Iris pigment epithelial cell (primary cell): Measurements from ENCODE around the gene TBRG1.
A peak's percentile ranks its signal among the peaks of the same experiment; 100 is the strongest.

ENCODE experiments used
- DNase-seq: peaks from one replicate; pipeline ENCODE4 v3.0.0-alpha.2; 2011; ENCODE audit warnings: low read depth

The TBRG1 gene

DNA sequence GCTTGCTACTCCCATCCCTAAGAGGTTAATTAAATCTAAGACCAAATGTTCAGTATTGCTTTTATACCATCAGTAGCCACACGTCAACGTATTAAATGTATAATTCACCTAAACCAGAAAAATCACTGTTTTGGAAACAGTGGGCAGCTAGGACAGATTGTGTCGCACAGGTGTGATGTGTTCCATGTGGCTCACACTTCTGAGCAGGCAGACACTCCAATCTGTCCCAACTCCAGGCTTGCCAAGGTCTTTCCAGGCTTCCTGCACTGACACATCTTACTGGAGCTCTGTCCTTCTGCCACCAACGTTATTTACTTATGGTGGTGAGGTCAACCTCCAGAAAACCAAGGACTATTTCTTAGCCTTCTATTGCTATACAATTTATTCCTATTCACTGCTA lies 39.4 kb downstream of the TBRG1 start:
- no peak for DNase-seq

DNA sequence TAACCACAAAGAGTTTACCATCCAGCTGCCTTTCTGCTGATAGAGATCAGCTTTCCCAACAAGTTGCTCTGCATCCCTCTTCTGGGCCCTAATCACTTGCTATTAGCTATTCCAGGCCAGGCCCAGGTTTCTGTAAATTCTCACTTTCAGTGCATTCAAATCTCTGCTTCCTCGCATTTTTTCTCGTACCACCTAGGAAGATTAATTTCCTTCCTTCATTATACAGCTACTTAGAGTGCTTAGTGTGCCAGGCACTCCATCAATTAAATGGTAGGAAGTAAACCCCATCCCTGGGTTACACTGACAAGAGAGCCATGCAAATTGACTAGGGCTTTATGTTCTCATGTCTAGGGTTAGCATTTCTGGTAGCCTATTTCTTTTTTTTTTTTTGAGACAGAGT lies 41.2 kb downstream of the TBRG1 start:
- no peak for DNase-seq

DNA sequence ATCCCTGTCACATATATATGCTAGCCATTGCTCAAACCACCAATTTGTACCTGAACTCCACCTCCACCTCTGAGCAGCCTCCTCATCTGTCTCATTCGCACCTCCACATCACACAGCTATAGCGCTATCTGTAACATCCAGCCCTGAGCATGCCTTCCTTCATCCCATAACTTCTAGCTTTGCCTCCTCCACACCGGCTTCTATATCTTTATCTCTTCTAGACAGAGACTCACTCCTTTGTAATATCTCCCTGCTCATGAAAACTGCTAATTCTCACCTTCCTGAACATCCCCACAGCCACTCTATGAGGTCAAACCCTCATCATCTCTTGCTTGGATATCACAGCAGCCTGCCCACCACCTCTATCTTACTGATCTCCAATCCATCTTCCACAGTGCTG lies 44.9 kb downstream of the TBRG1 start:
- no peak for DNase-seq

DNA sequence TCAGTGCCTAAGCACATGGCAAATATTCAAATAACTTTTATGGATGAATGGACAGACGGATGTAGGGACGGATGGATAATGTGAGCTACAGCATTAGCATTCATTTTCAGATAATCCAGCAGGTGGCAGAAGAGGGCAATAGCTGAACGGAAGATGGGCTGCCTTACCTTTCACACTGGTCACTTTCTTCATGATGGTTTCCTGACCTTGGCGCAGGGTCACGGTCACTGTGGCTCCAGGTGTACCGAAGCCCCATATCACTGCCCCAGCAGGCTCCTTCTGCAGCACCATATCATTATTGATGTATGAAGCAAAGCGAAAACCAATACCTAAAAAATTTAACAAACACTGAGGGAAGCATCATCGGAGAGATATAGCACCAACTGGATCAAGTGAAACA lies 46.5 kb downstream of the TBRG1 start:
- peak; percentile 50 for DNase-seq

DNA sequence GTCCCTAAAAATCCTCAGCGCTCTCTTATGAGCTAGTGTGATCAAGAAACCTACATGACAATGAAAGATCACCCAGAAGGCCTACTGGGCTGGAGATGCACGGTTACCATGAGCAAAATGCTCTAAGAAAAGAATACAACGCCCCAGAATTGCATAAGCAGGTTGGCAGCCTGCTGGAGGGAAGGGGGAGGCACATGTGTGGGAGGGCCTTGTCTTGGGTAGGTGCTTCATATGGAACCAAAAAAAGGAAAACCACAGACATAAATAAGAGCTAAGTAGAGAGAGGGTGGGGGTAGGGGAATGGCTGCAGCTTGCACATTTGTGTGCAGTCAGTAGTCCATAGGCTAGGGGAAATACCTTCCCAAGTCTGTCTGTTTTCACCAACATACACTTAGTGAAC lies 48.1 kb downstream of the TBRG1 start:
- peak; percentile 5 for DNase-seq

DNA sequence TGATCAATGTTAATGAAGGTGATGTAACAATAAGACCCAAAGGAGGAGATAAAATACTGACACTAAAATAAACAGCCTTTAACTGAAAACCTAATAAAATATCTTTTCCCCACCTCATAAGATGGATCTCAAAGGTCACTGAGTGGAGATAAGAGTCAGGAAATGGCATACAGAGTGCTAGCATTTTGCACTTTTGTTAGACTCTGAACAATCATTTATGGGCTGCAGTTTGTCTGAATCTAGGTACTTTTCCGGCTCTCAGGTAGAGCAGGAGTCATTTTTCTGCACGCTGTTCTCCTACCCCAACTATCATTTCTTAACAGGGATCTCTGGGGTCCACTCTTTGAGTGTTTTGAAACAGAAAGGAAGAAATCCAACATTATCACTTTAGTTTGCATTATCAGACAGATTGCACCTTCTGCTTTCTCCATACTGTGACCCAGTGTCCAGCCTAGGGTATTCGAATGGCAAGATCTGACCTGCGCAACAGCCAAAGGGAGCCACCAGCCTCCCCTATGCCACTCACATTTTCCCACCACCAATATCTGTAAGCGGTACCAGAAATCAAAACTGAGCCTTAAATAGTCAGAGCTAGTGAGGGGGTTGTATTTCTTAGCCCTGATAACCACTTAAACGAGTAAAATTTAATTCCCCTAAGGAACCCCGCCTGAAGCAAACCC lies 50.0 kb downstream of the TBRG1 start:
- DNase-seq = no peak

DNA sequence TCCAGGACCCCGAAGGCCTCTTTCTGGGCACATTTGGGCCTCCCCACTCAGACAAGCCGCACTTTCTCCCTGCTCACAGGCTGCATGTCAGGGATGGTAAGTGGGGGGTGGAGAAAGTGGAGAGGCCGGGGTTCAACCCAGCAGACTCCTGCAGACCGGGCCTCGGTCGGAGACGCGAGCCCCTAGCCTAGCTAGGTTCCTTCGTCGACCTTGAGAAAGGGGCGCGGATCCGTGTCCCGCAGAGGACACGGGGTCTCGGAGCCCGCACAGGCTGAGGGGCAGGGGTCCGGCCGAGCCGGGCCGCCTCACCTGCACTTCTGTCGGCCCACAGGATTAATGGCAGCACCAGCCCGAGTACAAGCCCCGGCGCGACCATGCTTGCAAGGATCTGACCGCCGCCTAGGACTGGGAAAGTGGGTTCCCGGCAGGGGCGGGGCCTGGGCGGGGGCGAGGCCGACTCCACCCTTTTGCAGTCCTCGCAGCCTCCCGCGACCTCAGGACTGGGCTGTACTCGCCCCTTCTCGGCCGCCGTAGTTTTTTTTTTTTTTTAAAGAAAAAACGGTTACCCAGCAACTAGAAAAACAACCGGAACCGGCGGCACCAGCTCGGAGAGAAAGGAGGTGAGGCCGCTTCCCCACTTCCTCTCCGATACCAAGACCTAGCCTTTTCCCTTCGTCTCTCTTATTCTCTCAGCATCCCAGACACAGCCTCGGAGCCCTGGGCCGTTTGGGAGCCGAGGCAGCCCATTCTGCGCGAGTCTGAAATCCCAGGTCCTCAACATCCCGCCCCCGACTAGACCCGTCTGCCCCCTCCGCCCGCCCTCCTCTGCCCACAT lies 50.9 kb downstream of the TBRG1 start, which contains the start of the genes SIAE and SPA17:
TSS of gene SIAE (minus strand) at position 407 of the 835 bp plus-strand sequence. CDS start at position 376, 31 bp downstream.
TSS of gene SPA17 (plus strand) at position 572 of the 835 bp plus-strand sequence. CDS start 1,361 bp downstream, outside the sequence.
- peak; percentile 97 for DNase-seq

DNA sequence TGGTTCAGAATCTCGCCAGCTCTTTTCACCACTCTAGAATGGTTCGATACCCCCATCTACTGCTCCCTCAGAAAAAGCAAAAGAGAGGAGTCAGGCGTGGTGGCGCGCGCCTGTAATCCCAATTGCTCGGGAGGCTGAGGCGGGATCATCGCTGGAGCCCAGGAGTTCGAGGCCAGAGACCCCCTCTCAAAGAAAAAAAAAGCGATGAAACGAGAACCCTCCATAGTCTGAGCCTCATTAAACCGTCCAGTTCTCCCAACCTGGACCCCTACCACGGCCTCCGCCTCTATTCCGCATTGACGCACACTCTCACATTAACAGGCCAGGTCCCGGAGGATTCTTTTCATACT lies 51.5 kb downstream of the TBRG1 start:
- DNase-seq = no peak

DNA sequence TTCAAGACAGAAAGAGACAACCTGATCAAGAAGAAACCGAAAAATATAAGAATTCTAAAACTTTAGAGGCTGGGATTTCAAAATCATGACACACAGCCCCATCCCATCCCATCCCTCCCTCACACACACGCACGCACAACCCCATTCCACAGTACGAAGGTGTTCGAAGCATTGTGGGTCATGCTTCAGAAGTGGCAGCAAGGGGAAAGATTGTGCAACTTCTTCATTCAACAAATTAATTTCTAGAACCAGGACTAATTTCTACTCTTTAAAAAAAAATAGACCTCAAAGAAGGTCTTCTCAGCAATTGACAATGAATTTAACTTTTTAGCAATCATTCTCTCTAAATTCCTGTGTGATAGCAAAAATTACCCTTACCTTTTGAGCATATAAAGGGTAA lies 51.9 kb downstream of the TBRG1 start:
- no peak for DNase-seq

DNA sequence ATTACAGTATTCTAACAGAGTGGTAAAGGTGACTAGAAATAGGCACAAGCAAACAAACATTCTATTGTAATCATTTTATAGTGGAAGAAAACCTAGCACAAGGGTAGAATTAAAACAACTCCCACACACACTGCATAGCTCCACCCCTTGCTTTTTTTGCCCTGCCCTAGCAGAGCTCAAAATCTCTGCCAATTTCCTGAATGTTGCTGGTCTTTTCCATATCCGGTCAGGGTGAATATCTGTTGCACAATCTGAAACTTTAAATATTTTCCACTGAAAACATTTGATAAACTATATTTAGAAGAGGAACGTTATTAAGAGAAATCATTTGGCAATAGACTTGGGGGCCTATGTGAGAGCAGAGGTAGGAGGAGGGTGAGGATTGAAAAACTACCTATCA lies 53.7 kb downstream of the TBRG1 start:
- peak; percentile 81 for DNase-seq

DNA sequence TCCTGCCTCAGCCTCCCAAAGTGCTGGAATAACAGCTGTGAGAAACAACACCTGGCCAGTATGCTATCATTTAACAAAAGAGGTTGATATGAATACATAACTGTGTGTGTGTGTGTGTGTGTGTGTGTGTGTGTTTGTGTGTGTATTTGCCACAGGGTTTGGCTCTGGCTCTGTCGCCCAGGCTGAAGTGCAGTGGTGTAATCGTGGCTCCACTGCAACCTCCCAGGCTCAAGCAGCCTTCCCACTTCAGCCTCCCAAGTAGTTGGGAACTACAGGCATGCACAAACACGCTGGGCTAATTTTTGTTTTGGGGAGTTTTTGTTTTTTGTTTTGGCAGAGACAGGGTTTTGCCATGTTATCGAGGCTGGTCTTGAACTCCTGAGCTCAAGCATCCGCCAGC lies 55.8 kb downstream of the TBRG1 start:
- DNase-seq = no peak

DNA sequence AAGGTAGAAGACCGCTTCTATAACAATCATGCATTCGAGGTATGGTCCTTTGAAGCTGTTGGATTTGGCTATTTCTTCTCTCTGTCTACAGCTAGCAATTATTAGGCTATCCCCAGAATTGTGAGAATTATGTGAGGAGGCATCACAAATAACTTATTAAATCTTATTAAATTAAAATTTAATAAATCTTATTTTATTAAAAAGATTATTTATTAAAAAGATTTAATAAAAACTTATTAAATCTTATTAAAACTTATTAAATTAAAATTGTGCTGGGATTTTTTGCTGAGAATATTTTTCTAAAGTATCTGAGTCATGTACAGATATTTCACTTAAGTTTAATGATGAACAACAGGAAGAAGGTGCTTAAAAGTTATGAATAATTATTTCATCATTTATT lies 58.8 kb downstream of the TBRG1 start:
- no peak for DNase-seq

DNA sequence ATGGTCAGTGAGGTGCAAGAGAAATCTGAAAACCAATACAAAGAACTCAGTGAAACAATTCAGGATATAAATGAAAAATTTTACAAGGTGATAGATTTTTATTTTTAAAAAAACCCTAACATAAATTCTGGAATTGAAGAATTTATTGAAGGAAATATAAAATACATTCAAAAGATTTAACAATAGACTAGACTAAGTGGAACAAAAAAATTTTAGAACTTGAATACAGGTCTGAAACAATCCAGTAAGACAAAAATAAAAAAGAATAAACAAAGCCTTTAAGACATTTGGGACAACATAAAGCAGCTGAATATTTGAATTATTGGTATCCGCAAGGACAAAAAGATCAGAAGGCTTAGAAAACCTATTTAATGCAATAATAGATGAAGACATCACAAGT lies 59.8 kb downstream of the TBRG1 start:
- DNase-seq = no peak
